Spleen (tissue), 7 donors: ENCODE measurements around the gene RPL32.

Experiments used
- CTCF ChIP-seq, 11 experiments: fragments of 200-600 bp in 7 of 11; fragments of 450-650 bp in 4 of 11; sonication (generic) in 4 of 11; IDR thresholded peaks in 8 of 11; conservative IDR thresholded peaks in 3 of 11; 1 replicate in 7 of 11; 2 replicates in 4 of 11; pipeline versions ENCODE4 v1.4.0 to v1.8.0; 2016 to 2021; ENCODE audit warnings: antibody characterized with exemption in 11 of 11, inconsistent platforms in 4 of 11, mild to moderate bottlenecking in 1 of 11
- POLR2A ChIP-seq, 3 donors: fragments of 450-650 bp; IDR thresholded peaks; one replicate each; pipeline ENCODE4 v1.5.1; 2017; ENCODE audit warnings: antibody characterized with exemption in 3 of 3, mild to moderate bottlenecking in 1 of 3
- POLR2AphosphoS5 ChIP-seq, 3 donors: sonication (generic); formaldehyde crosslinking; IDR thresholded peaks; one replicate each; pipeline ENCODE4 v1.5.1; 2017; ENCODE audit warnings: antibody characterized with exemption in 3 of 3
- donor health status: DM: no; HTN: no; CAD: no; lungs with moderate emphysema.
- donor health status: DM: no; HTN: no; CAD: no.
- donor health status: DM: no; HTN: no; CAD: no.

DNA sequence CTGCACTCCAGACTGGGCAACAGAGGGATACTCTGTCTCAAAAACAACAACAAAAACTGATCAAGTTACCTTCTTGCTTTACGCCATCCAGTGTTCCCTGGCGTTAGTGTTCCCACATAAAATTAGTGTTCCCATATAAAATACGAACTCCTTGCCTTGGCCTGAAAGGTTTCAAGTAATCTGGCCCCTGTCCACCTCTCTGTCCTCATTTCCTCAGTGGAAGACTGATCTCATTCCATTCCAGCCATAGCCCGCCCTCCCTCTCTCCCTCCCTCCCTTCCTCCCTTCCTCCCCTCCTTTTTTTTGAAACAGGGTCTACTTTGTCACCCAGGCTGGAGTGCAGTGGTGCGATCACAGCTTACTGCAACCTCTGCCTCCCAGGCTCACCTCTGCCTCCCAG, 47.7 kb downstream of the RPL32 start:
- TF ChIP-seq CTCF (IDR thresholded peaks at IDR 0.05 in 8 of 11, conservative IDR thresholded peaks at IDR 0.05 in 3 of 11): no peak
- no peak for TF ChIP-seq POLR2A (IDR thresholded peaks at IDR 0.05)
- TF ChIP-seq POLR2AphosphoS5 (IDR thresholded peaks at IDR 0.05): no peak
